ENCODE measurements around the gene LALBA. TPM values are rescaled to one million over a fixed set of nuclear protein-coding genes. Genes with fewer than 3 reads are reported as not detected.
A peak's percentile ranks its signal among the peaks of the same experiment; 100 is the strongest.
"Not testable (repeated sequence)": the region's sequence is repeated elsewhere in the genome, so short reads cannot be mapped to it uniquely, and the experiment has no call there.

Gene LALBA
- polyA plus RNA-seq, 6 donors from 2014 or later: not detected

- Mint-ChIP-seq H3K27ac (no peak overlapping the region), H3K36me3 (no peaks in the 10 kb centered on the region), H3K9me3 (peaks cover 0 to under 1% (median 0%) of the 10 kb centered on the region in 7 donors), H3K4me3 (no peak overlapping the region), H3K27me3 (peaks cover 37 to 57% (median 51%) of the 10 kb centered on the region in 3 donors), H3K4me1 (no peaks in the 10 kb centered on the region)
- DNase-seq: no peak
- ATAC-seq (ENCODE audit: low read depth in 2 of 2): no peak
Measured at GRCh38 chr12:48557919-48558318, 11.9 kb downstream of the LALBA start.

- no peak for DNase-seq
Measured at GRCh38 chr12:48556631-48557030, 13.2 kb downstream of the LALBA start.

GRCh38 chr12:48553666-48554343 lies 16.0 kb downstream of the LALBA start:
- Mint-ChIP-seq H3K27ac (peak overlapping the region in 1 of 6 donors; percentile 33), H3K27me3 (peaks cover 19 to 69% (median 37%) of the 10 kb centered on the region in 3 donors), H3K9me3 (peaks cover 3 to 14% (median 6%) of the 10 kb centered on the region in 7 donors)
- not testable (repeated sequence) for DNase-seq; H3K4me3 Mint-ChIP-seq; ATAC-seq (ENCODE audit: low read depth in 2 of 2); H3K4me1 Mint-ChIP-seq; H3K36me3 Mint-ChIP-seq

More at GRCh38 chr12:48556631-48557030, 13.2 kb downstream of the LALBA start:
- no peaks in the 10 kb centered on the region for H3K4me1 Mint-ChIP-seq
- H3K27ac Mint-ChIP-seq: peak overlapping the region in 1 of 6 donors; percentile 21
- H3K36me3 Mint-ChIP-seq: no peaks in the 10 kb centered on the region
- H3K9me3 Mint-ChIP-seq: peaks cover 0 to 8% (median 0%) of the 10 kb centered on the region in 7 donors
- ATAC-seq (ENCODE audit: low read depth in 2 of 2): no peak
- H3K4me3 Mint-ChIP-seq: no peak overlapping the region
- H3K27me3 Mint-ChIP-seq: peaks cover 28 to 62% (median 53%) of the 10 kb centered on the region in 3 donors

- ATAC-seq (ENCODE audit: low read depth in 2 of 2); DNase-seq; H3K4me3 Mint-ChIP-seq; H3K36me3 Mint-ChIP-seq; H3K4me1 Mint-ChIP-seq; H3K27ac Mint-ChIP-seq: not testable (repeated sequence)
- Mint-ChIP-seq H3K9me3 (peaks cover 4 to 25% (median 14%) of the 10 kb centered on the region in 7 donors), H3K27me3 (peaks cover 15 to 61% (median 31%) of the 10 kb centered on the region in 3 donors)
Measured at GRCh38 chr12:48551636-48552035, 18.2 kb downstream of the LALBA start.

- not testable (repeated sequence) for H3K27ac Mint-ChIP-seq; H3K4me1 Mint-ChIP-seq; DNase-seq; ATAC-seq (ENCODE audit: low read depth in 2 of 2); H3K36me3 Mint-ChIP-seq; H3K4me3 Mint-ChIP-seq
- peaks cover 3 to 32% (median 22%) of the 10 kb centered on the region in 3 donors for H3K27me3 Mint-ChIP-seq
- H3K9me3 Mint-ChIP-seq: peaks cover 4 to 22% (median 10%) of the 10 kb centered on the region in 7 donors
Measured at GRCh38 chr12:48547012-48547411, 22.8 kb downstream of the LALBA start.

GRCh38 chr12:48545833-48546469 lies 23.9 kb downstream of the LALBA start:
- DNase-seq: no peak
- ATAC-seq (ENCODE audit: low read depth in 2 of 2): no peak
- H3K27me3 Mint-ChIP-seq: peaks cover 3 to 23% (median 22%) of the 10 kb centered on the region in 3 donors
- no peaks in the 10 kb centered on the region for H3K4me1 Mint-ChIP-seq
- no peaks in the 10 kb centered on the region for H3K36me3 Mint-ChIP-seq
- H3K9me3 Mint-ChIP-seq: peaks cover under 1 to 20% (median 10%) of the 10 kb centered on the region in 7 donors
- no peak overlapping the region for H3K27ac Mint-ChIP-seq
- H3K4me3 Mint-ChIP-seq: no peak overlapping the region

- DNase-seq (no peak), ATAC-seq (ENCODE audit: low read depth in 2 of 2) (no peak)
- Mint-ChIP-seq H3K4me1 (no peaks in the 10 kb centered on the region), H3K36me3 (no peaks in the 10 kb centered on the region), H3K27ac (no peak overlapping the region), H3K9me3 (peaks cover 0 to 4% (median 0%) of the 10 kb centered on the region in 7 donors), H3K4me3 (no peak overlapping the region), H3K27me3 (peaks cover 3 to 36% (median 35%) of the 10 kb centered on the region in 3 donors)
Measured at GRCh38 chr12:48542300-48542928, 27.4 kb downstream of the LALBA start.

- peaks cover 5 to 48% (median 23%) of the 10 kb centered on the region in 3 donors for H3K27me3 Mint-ChIP-seq
- ATAC-seq (ENCODE audit: low read depth in 2 of 2) (no peak), DNase-seq (no peak)
- peaks cover 0 to 3% (median 0%) of the 10 kb centered on the region in 3 donors for H3K4me1 Mint-ChIP-seq
- peaks cover 0 to 13% (median 2%) of the 10 kb centered on the region in 7 donors for H3K9me3 Mint-ChIP-seq
- H3K4me3 Mint-ChIP-seq: no peak overlapping the region
- H3K36me3 Mint-ChIP-seq: no peaks in the 10 kb centered on the region
- H3K27ac Mint-ChIP-seq: peak overlapping the region in 1 of 6 donors; percentile 73
Measured at GRCh38 chr12:48536602-48537001, 33.2 kb downstream of the LALBA start.

- H3K4me3 Mint-ChIP-seq: no peak overlapping the region
- H3K9me3 Mint-ChIP-seq: peaks cover 0 to 13% (median 2%) of the 10 kb centered on the region in 7 donors
- ATAC-seq (ENCODE audit: low read depth in 2 of 2): no peak
- no peak for DNase-seq
- peaks cover 9 to 45% (median 20%) of the 10 kb centered on the region in 3 donors for H3K27me3 Mint-ChIP-seq
- peaks cover 0 to 3% (median 0%) of the 10 kb centered on the region in 3 donors for H3K4me1 Mint-ChIP-seq
- H3K27ac Mint-ChIP-seq: peak overlapping the region in 1 of 6 donors; percentile 1
- no peaks in the 10 kb centered on the region for H3K36me3 Mint-ChIP-seq
Measured at GRCh38 chr12:48532601-48533000, 37.2 kb downstream of the LALBA start.

GRCh38 chr12:48527891-48528670 lies 41.8 kb downstream of the LALBA start:
- H3K27ac Mint-ChIP-seq: no peak overlapping the region
- H3K9me3 Mint-ChIP-seq: no peaks in the 10 kb centered on the region
- H3K4me3 Mint-ChIP-seq: no peak overlapping the region

GRCh38 chr12:48525332-48525731 lies 44.5 kb downstream of the LALBA start, which contains the start of gene OR8S1:
Gene OR8S1, plus strand, starts transcription at chr12:48525632. Its CDS starts 0 bp downstream, at chr12:48525632.
- H3K4me3 Mint-ChIP-seq: peak within 1 kb of the TSS in 1 of 8 donors; percentile 30
- peaks cover 9 to 35% (median 28%) of the 10 kb centered on the region in 3 donors for H3K27me3 Mint-ChIP-seq
- peak within 1 kb of the TSS in 1 of 6 donors; percentile 15 for H3K27ac Mint-ChIP-seq

More at GRCh38 chr12:48527891-48528670, 41.8 kb downstream of the LALBA start:
- ATAC-seq (ENCODE audit: low read depth in 2 of 2) (no peak), DNase-seq (no peak)
- Mint-ChIP-seq H3K27me3 (peaks cover 9 to 47% (median 32%) of the 10 kb centered on the region in 3 donors), H3K36me3 (no peaks in the 10 kb centered on the region), H3K4me1 (no peaks in the 10 kb centered on the region)

GRCh38 chr12:48520381-48520780 lies 49.5 kb downstream of the LALBA start:
- not testable (repeated sequence) for DNase-seq; H3K27ac Mint-ChIP-seq; H3K4me3 Mint-ChIP-seq; H3K36me3 Mint-ChIP-seq; H3K9me3 Mint-ChIP-seq; H3K4me1 Mint-ChIP-seq; ATAC-seq (ENCODE audit: low read depth in 2 of 2)
- H3K27me3 Mint-ChIP-seq: peaks cover 0 to 13% (median 9%) of the 10 kb centered on the region in 3 donors

More at GRCh38 chr12:48525332-48525731, 44.5 kb downstream of the LALBA start, which contains the start of gene OR8S1:
- ATAC-seq (ENCODE audit: low read depth in 2 of 2) (no peak), DNase-seq (no peak)
- Mint-ChIP-seq H3K4me1 (no peaks in the 10 kb centered on the region), H3K9me3 (no peaks in the 10 kb centered on the region), H3K36me3 (no peaks in the 10 kb centered on the region)
